Thyroid gland (tissue), 4 donors: ENCODE data around the gene PIK3C2B. TPM values are rescaled to one million over a fixed set of nuclear protein-coding genes. Genes with fewer than 3 reads are reported as not detected.
A peak's percentile ranks its signal among the peaks of the same experiment; 100 is the strongest.
"Not testable (repeated sequence)": the region's sequence is repeated elsewhere in the genome, so short reads cannot be mapped to it uniquely, and the experiment has no call there.

Experiments used
- DNase-seq, 2 donors: peaks; one replicate each; pipeline ENCODE4 v3.0.0-alpha.2; 2019
- H3K27ac ChIP-seq, 3 donors: fragments of 200-600 bp; sonication (generic); 1 replicate in 2 of 3; 2 replicates in 1 of 3; pipeline ENCODE4 v1.5.1; 2016 to 2019; ENCODE audit warnings: mild to moderate bottlenecking in 1 of 3, moderate library complexity in 1 of 3
- H3K27me3 ChIP-seq: fragments of 200-600 bp; sonication (generic); one replicate; pipeline ENCODE4 v1.5.1; 2019
- H3K36me3 ChIP-seq, 2 donors: fragments of 200-600 bp; sonication (generic); one replicate each; pipeline ENCODE4 v1.5.1; 2016 to 2019
- H3K4me1 ChIP-seq, 2 donors: fragments of 200-600 bp; sonication (generic); one replicate each; pipeline ENCODE4 v1.5.1; 2017 to 2019
- H3K4me3 ChIP-seq, 3 donors: fragments of 200-600 bp; sonication (generic); replicated peaks in 1 of 3; 1 replicate in 2 of 3; 2 replicates in 1 of 3; pipeline ENCODE4 v1.5.1; 2016; ENCODE audit warnings: mild to moderate bottlenecking in 1 of 3
- H3K9me3 ChIP-seq: fragments of 200-600 bp; sonication (generic); one replicate; pipeline ENCODE4 v1.5.1; 2017
- POLR2A ChIP-seq, 2 donors: fragments of 450-650 bp; IDR thresholded peaks; one replicate each; pipeline ENCODE4 v1.6.1; 2017; ENCODE audit warnings: antibody characterized with exemption in 2 of 2, mild to moderate bottlenecking in 2 of 2, moderate library complexity in 1 of 2
- WGBS, 2 donors: methylation state at CpG; one replicate each; pipeline ENCODE4 v1.1.5; 2017; 5-methylcytosine and 5-hydroxymethylcytosine counted together
- intact Hi-C: fragments of 100-400 bp; cut with DNase I; formaldehyde crosslinking; loops from one replicate; pipeline ENCODE4 v1.15.1; 2023
- total RNA-seq, 4 donors: library from RNA; depleted of rRNA; stranded (reverse); fragments of >200 nt; gene quantifications; one replicate each; pipeline ENCODE4 v1.2.3, GENCODE V29; 2016
- TF ChIP-seq, protein P1 (sequence below), 6 experiments: fragments of 200-600 bp in 3 of 6; fragments of 450-650 bp in 3 of 6; sonication (generic) in 3 of 6; IDR thresholded peaks; one replicate each; pipeline ENCODE4 v1.5.1; 2016 to 2019; ENCODE audit warnings: antibody characterized with exemption in 6 of 6, mild to moderate bottlenecking in 2 of 6, inconsistent platforms in 1 of 6, moderate library complexity in 1 of 6

PIK3C2B gene
- total RNA-seq, 4 donors from 2014 or later, result 19.9 to 36.9 (median 27.2) TPM

DNA sequence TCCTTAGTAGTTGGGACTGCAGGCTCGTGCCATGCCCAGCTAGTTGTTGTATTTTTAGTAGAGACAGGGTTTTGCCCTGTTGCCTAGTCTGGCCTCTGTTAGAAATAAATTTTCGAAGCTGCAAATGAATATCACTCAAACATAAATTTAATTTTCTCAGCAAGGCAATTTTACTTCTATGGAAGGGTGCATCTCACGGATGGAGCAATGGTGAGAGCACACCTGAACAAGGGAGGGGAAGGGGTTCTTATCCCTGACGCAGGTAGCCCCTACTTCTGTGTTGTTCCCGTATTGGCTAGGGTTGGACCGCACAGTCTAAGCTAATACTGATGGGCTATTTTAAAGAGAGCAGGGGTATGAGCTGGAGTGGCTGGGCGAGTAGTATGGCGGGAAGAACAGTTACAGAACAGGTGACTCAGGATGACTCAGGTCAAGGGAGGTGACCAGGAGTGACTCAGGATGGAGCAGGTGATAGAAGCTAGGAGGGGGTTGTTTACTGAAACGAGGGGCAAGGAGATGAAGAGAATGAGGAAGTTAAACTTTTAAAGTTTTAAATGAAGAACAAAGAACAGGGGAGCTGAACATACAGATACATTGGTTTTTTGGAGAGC lies 29.1 kb upstream of the PIK3C2B start:
- H3K4me3 ChIP-seq, result no peak overlapping the region
- intact Hi-C loops, result no loop called here
- H3K27me3 ChIP-seq, result no peaks in the 10 kb centered on the region
- DNase-seq, result no peak
- TF ChIP-seq, protein P1, sequence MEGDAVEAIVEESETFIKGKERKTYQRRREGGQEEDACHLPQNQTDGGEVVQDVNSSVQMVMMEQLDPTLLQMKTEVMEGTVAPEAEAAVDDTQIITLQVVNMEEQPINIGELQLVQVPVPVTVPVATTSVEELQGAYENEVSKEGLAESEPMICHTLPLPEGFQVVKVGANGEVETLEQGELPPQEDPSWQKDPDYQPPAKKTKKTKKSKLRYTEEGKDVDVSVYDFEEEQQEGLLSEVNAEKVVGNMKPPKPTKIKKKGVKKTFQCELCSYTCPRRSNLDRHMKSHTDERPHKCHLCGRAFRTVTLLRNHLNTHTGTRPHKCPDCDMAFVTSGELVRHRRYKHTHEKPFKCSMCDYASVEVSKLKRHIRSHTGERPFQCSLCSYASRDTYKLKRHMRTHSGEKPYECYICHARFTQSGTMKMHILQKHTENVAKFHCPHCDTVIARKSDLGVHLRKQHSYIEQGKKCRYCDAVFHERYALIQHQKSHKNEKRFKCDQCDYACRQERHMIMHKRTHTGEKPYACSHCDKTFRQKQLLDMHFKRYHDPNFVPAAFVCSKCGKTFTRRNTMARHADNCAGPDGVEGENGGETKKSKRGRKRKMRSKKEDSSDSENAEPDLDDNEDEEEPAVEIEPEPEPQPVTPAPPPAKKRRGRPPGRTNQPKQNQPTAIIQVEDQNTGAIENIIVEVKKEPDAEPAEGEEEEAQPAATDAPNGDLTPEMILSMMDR (IDR thresholded peaks at IDR 0.05), result no peak
- no peak for TF ChIP-seq POLR2A (IDR thresholded peaks at IDR 0.05)
- H3K4me1 ChIP-seq, result peaks cover 4 to 5% of the 10 kb centered on the region in 2 donors
- no peak overlapping the region for H3K27ac ChIP-seq
- H3K36me3 ChIP-seq, result peaks cover 20 to 28% of the 10 kb centered on the region in 2 donors
- H3K9me3 ChIP-seq, result no peaks in the 10 kb centered on the region
- WGBS, 2 donors, result 94% methylated on average over 9 of the region's 9 CpGs

DNA sequence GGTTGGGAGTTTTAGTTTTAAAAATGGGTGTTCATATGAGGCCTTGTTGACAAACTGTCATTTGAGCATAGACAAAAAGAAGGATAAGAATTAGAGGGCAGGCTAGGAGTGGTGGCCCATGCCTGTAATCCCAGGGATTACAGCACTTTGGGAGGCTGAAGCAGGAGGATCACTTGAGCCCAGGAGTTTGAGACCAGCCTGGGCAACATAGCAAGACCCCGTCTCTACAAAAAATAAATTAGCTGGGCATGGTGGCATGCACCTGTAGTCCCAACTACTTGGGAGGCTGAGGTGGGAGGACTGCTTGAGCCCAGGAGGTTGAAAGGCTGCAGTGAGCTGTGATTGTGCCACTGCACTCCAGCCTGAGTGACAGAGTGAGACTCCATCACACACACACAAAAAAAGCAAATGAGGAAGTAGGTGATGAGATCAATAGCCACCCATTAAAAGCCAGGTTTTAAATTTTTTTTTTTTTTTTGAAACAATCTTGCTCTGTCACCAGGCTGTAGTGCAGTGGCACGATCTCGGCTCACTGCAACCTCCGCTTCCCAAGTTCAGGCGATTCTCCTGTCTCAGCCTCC lies 27.4 kb upstream of the PIK3C2B start:
- WGBS, 2 donors, result 77 to 91% methylated on average over 5 of the region's 5 CpGs
- intact Hi-C loops, result not testable (repeated sequence)

GRCh38 chr1:204520834-204521709 lies 26.5 kb upstream of the PIK3C2B start:
- H3K27ac ChIP-seq, result peak overlapping the region in 1 of 3 donors; percentile 6
- DNase-seq, result no peak
- no peak overlapping the region for H3K4me3 ChIP-seq
- no peaks in the 10 kb centered on the region for H3K9me3 ChIP-seq
- H3K4me1 ChIP-seq, result peaks cover 19 to 23% of the 10 kb centered on the region in 2 donors
- H3K27me3 ChIP-seq, result no peaks in the 10 kb centered on the region
- no peak for TF ChIP-seq POLR2A (IDR thresholded peaks at IDR 0.05)
- TF ChIP-seq, protein P1 (IDR thresholded peaks at IDR 0.05), result no peak
- H3K36me3 ChIP-seq, result peaks cover 1 to 6% of the 10 kb centered on the region in 2 donors
- intact Hi-C loops, result no loop called here
- 63 to 68% methylated on average over 5 of the region's 5 CpGs for WGBS, 2 donors

More for the DNA sequence above, 27.4 kb upstream of the PIK3C2B start:
- H3K9me3 ChIP-seq, H3K27ac ChIP-seq, H3K27me3 ChIP-seq, H3K4me3 ChIP-seq, DNase-seq: not testable (repeated sequence)
- H3K36me3 ChIP-seq, result peaks cover 11 to 14% of the 10 kb centered on the region in 2 donors
- peaks cover 18 to 21% of the 10 kb centered on the region in 2 donors for H3K4me1 ChIP-seq

GRCh38 chr1:204517382-204517781 lies 22.8 kb upstream of the PIK3C2B start:
- Histone ChIP-seq H3K4me3 (peak overlapping the region in 1 of 3 donors; percentile 70), H3K27ac (peak overlapping the region in 1 of 3 donors; percentile 91), H3K4me1 (peaks cover 19 to 28% of the 10 kb centered on the region in 2 donors)
- H3K36me3 ChIP-seq, DNase-seq, intact Hi-C loops, H3K9me3 ChIP-seq, H3K27me3 ChIP-seq: not testable (repeated sequence)
- 88 to 95% methylated on average over 19 of the region's 19 CpGs for WGBS, 2 donors

DNA sequence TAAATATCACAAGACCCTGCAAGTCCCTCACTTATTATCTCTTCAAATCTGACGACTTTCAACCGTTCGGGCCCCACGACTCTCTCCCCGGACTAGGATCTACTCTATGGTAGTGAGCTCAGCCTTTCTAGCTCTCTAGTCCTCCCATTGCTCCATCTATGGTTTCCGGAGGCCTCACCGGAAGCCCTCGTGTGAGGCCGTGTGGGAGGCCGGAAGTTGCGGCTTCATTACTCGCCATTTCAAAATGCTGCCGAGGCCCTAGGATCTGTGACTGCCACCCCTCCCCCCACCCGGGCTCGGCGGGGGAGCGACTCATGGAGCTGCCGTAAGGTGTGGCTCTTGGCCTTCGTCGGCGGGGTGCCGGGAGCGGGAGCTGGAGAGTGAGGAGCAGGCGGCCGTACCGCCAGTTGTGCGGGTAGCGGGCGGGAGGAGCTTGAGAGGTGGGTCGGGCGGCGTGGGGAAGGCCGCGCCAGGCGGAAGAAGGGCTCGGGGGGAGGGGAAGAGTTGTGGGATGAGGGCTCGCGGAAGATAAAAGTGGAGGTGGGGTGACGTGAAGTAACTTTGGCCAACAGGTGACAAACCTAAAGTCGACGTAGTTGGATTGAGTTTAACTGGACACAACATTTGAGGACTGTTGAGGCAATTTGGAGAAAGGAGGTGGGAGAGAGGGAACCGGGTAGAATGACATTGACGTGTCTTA lies 21.7 kb upstream of the PIK3C2B start, which contains the start of gene MDM4:
Gene MDM4 (plus strand): TSS at position 227 of the 700 bp plus-strand sequence. CDS start 9,113 bp downstream, outside the sequence.
- WGBS, 2 donors, result 1 to 2% methylated on average over 27 to 40 of the region's 43 CpGs
- peak in 1 of 2 donors; percentile 84 for TF ChIP-seq POLR2A (IDR thresholded peaks at IDR 0.05)
- TF ChIP-seq, protein P1 (IDR thresholded peaks at IDR 0.05), result no peak
- Histone ChIP-seq H3K4me1 (peaks cover 16 to 28% of the 10 kb centered on the region in 2 donors), H3K27me3 (no peaks in the 10 kb centered on the region), H3K36me3 (no peaks in the 10 kb centered on the region), H3K27ac (peak within 1 kb of the TSS; percentile 85 to 91 (median 91)), H3K4me3 (peak within 1 kb of the TSS; percentile 67 to 85 (median 70)), H3K9me3 (no peaks in the 10 kb centered on the region)
- intact Hi-C loops, result no loop called here
- DNase-seq, result peak; percentile 93
